NCI-H1105 treated with DMSO at 0.1 percent for 48 hours (cell line): ENCODE results near the gene CCDC152.
"Not testable (repeated sequence)": the region's sequence is repeated elsewhere in the genome, so short reads cannot be mapped to it uniquely, and the experiment has no call there.

ENCODE experiments used
- DNase-seq: peaks from one replicate; lab custom pipeline; 2025; lab: John Stamatoyannopoulos, UW

CCDC152 gene

GRCh38 chr5:42812620-42813019, 56.0 kb downstream of the CCDC152 start:
- no peak for DNase-seq

DNA sequence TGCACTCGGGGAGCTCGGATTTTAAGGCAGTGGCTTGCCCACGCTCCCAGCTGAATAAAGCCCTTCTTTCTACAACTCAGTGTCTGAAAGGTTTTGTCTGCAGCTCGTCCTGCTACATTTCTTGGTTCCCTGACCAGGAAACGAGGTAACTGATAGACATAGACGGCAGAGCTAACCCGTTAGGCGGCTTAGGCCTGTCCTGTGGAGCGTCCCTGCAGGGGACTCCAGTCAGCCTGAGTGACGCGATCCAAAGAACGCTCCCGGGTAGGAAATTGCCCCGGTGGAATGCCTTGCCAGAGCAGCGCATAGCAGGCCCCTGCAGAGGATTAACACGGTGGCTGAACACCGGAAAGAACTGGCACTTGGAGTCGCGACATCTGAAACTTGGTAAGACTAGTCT, 56.9 kb downstream of the CCDC152 start:
- no peak for DNase-seq

DNA sequence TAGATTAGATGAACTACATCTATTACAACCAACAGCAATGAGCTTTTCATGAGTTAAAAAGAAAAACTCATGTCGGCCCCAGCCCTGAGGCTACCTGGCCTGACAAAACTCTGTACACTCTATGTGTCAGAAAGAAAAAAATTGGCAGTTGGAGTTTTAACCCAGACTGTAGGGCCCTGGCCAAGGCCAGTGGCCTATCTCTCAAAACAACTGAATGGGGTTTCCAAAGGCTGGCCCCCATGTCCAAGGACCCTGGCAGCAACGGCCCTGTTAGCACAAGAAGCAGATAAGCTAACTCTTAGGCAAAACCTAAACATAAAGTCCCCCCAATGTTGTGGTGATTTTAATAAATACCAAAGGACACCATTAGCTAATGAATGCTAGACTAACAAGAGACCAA, 59.9 kb downstream of the CCDC152 start:
- DNase-seq: not testable (repeated sequence)

GRCh38 chr5:42819745-42820144, 63.1 kb downstream of the CCDC152 start:
- DNase-seq: no peak

GRCh38 chr5:42822548-42822947, 65.9 kb downstream of the CCDC152 start:
- no peak for DNase-seq

DNA sequence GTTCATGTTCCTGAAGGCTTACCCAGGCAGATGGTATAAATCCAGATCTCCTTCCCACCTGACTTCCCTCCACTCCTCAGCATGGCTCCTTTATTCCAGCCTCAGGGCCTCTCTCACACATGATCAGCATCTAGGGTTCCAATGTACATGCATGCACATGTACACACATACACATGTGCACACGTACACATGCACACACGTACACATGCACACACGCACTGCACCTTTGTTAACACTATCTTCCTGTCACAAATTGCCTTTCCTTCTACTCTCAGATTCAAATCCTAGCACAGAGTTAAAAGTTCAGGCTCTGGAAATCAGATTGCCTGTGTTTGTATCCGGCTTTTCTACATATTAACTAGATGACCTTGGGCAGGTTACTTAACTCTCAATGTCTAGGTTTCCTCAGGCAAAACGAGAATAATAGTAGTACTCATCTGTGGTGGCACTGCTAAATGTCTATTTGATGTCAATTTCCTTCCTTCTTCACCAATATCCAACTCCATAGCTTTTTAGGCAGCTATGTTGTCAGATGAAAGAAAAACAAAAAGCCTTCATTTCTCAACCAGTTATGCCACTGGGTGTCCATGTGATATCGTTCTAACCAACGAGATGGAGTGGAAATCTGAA, 67.8 kb downstream of the CCDC152 start:
- DNase-seq: no peak

DNA sequence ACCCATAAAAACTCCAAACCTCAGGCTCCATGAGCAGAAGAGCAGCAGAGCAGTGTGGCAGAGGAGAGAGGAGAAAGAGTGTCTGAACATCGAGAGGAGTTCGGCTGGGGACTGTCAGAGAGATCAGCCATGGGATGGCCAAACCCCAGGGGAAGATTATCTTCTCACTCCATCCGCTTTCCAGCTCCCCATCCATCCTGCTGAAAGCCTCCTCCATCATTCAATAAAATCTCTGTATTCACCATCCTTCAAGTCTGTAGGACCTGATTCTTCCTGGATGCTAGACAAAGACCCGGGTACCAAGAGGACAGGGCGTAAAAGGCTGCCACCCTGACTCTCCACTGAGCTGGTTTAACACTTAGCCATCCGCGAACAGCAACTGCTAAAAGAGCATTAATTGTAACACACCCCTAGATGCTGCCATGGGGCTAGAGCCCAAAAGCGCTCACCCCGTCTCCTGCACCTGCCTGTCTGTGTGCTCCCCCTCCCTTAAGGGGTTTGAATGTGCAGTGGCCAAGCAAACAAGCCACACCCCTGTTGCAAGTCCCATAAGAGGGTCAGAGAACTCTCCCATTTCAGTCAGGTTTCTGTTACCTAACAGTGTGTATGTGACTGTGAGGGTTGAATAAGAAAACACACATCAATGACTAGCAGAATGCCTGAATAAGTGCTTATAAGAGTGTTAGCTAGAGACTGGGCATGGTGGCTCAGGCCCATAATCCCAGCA, 69.0 kb downstream of the CCDC152 start:
- DNase-seq: no peak

DNA sequence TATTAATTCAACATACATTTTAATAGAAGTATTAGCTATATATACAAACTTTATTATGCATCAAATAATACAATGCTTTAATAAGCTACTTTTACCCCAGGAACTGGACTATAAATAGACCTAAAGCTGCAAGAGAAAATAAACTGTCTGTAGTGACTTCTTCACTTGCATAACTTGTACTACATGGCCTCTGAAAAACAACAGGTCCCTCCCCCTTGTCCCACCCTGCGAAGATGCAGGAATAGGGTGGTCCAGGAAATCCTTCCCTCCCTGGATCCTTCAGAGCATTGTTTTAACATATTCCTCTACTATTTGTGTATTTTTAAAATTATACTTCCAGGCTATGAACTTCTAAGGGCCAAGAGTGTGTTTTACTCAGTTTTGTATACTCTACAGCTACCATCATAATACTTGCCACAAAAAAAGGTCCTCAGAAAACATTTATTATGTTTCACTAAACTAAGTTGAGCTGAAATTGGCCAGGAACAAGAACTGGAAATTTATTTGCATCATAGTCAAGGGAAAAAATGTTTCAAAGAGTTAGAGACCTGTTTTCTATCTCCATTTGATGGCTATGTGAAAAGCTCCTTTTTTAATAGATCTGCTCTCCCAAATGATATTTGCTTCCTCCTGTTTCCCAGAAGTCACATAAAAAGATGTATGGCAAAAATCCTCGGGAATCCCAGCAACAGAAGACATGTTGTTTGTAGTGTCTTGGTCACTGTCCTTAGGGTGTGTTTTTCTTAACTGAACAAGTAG, 70.3 kb downstream of the CCDC152 start:
- DNase-seq: no peak

- DNase-seq: no peak
Observed at GRCh38 chr5:42828671-42829070, 72.1 kb downstream of the CCDC152 start.

GRCh38 chr5:42830924-42831323, 74.3 kb downstream of the CCDC152 start:
- no peak for DNase-seq

GRCh38 chr5:42832060-42832459, 75.4 kb downstream of the CCDC152 start:
- DNase-seq: no peak

GRCh38 chr5:42836070-42836769, 79.6 kb downstream of the CCDC152 start:
- DNase-seq: no peak

GRCh38 chr5:42837601-42838000, 81.0 kb downstream of the CCDC152 start:
- no peak for DNase-seq

GRCh38 chr5:42839196-42839595, 82.6 kb downstream of the CCDC152 start:
- DNase-seq: no peak

GRCh38 chr5:42840269-42840668, 83.7 kb downstream of the CCDC152 start:
- peak; percentile 32 for DNase-seq

DNA sequence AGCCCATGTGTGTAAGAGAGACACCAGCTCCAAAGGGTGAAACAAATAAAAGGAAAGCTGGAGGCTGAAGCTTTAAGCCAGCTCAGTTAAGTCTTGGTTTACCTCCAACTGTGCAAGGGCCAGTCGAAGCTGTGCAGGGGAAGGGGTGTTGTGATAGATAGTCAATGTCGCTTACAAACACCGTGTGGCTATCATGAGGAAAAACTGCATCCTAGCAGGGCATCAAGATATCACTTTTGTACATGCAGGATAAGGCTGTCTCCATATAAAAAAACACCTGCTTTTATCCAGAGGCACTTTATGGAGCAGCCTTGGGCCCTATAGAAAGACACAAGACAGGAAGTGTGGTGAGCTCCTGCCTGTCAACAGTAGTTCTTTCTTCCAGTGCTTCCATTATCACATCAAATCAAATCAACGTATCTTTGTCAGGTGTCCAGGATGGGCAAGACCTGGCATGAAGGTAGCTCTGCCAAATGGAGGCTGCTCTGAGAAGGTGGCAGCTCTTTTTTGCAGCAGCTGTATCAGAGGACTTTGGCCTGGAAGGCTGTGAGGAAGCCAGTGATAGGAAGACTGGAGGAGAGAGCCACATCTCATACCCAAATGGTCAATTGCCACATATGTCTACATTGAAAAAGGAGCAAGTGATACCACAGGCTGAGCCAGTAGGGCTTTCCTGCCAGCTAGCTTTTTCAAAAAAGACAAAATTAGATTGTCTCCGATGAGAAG, 84.4 kb downstream of the CCDC152 start:
- no peak for DNase-seq

DNA sequence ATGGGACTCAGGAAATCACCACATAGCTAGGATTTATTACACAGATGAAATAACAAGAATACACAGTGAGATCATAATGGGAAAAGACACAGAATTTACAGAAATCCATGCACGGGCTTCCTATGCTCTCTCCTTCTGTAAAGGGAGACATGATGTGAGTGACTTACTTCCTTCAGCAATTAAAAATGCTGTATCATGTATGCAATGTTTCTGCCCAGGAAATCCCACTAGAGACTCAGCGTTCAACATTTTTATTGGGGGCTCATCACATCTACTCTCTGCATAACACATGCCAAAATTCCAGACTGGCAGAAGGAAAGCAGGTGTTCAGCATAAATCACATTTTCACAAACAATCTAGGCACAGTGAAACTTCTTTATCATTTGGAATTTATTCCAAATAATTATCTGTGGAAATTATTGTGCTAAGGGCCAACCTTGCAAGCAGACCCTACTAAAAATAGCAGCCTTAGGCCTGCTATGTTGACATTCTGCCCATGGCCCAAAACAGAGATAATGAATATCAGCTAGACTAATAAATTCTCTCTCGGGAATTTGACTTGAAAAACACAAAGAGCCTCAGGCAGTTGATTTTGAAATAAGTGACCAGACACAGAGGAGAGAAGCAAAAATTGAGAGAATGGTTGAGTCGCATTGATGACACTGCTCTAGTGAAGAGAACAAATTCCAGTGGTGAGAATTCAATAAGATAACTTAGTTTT, 86.5 kb downstream of the CCDC152 start:
- DNase-seq: no peak

- DNase-seq: no peak
Observed at GRCh38 chr5:42843675-42844292, 87.2 kb downstream of the CCDC152 start.

DNA sequence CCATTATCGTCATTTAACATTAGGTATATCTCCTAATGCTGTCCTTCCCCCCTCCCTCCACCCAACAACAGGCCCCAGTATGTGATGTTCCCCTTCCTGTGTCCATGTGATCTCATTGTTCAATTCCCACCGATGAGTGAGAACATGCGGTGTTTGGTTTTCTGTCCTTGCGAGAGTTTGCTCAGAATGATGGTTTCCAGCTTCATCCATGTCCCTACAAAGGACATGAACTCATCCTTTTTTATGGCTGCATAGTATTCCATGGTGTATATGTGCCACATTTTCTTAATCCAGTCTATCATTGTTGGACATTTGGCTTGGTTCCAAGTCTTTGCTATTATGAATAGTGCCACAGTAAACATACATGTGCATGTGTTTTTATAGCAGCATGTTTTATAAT, 87.8 kb downstream of the CCDC152 start:
- DNase-seq: not testable (repeated sequence)

DNA sequence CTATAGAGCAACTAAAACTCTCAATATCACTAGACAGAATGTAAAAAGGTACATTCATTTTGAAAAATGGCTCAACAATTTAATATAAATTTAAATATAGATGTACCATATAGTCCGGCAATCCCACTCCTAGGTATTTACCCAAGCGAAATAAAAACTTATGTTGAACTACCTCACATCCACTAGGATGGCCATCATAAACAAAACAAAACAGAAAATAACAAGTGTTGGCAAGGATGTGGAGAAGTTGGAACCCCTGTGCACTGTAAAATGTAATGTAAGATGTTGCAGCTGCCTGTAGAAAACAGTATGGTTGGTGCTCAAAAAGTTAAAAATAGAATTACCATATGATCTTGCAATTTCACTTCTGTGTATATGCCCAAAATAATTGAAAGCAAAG, 91.9 kb downstream of the CCDC152 start:
- no peak for DNase-seq

DNA sequence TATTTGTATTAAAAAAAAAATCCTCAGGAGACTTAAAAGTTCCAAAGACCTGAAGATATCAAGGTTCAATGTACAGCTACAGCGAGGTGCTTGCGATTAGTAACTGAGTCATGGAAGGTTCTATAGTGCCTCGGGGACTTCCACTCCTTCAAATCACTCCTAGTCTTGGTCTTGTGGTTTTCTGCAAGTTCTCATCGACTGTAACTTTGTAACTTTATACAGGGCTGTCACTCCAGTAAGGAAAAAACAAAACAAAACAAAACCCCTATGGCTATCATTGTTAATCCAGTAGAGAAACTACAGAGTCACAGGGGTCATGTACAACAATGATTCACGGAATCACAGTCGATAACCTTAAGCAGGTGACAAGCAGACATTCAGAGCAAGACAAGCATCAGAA, 94.9 kb downstream of the CCDC152 start:
- DNase-seq: no peak
